Mesenteric fat pad (tissue), 1 donor: ENCODE results near the gene CMIP. TPM values are rescaled to one million over a fixed set of nuclear protein-coding genes. Genes with fewer than 3 reads are reported as not detected.
"Not testable (repeated sequence)": the region's sequence is repeated elsewhere in the genome, so short reads cannot be mapped to it uniquely, and the experiment has no call there.

Source experiments
- DNase-seq: peaks from one replicate; pipeline ENCODE4 v3.0.0-alpha.2; 2020; ENCODE audit warnings: low spot score
- total RNA-seq: library from RNA; stranded (reverse); fragmentation: NEBNext Ultra II Directional; extraction: Animal tissue kit (Norgen Biotek cat#: 25700); gene quantifications from one replicate; pipeline ENCODE4 v1.2.1, GENCODE V29; 2021
- donor health status: DM: yes; HTN: yes; CAD: no.

The CMIP gene
- total RNA-seq, 1 donor from 2014 or later: 68.4 TPM

GRCh38 chr16:81514568-81515258 lies 70.1 kb downstream of the CMIP start:
- DNase-seq: no peak

GRCh38 chr16:81515281-81515680 lies 70.7 kb downstream of the CMIP start:
- no peak for DNase-seq

- no peak for DNase-seq
Observed at GRCh38 chr16:81515721-81516120, 71.1 kb downstream of the CMIP start.

GRCh38 chr16:81516478-81517149 lies 72.0 kb downstream of the CMIP start:
- no peak for DNase-seq

- DNase-seq: no peak
Observed at GRCh38 chr16:81517150-81517499, 72.5 kb downstream of the CMIP start.

GRCh38 chr16:81517629-81518438 lies 73.2 kb downstream of the CMIP start:
- no peak for DNase-seq

GRCh38 chr16:81518439-81518757 lies 73.8 kb downstream of the CMIP start:
- no peak for DNase-seq

- DNase-seq: no peak
Observed at GRCh38 chr16:81519301-81520150, 74.9 kb downstream of the CMIP start.

- DNase-seq: no peak
Observed at GRCh38 chr16:81520151-81520470, 75.5 kb downstream of the CMIP start.

- no peak for DNase-seq
Observed at GRCh38 chr16:81520560-81521135, 76.0 kb downstream of the CMIP start.

- no peak for DNase-seq
Observed at GRCh38 chr16:81521141-81521626, 76.6 kb downstream of the CMIP start.

- DNase-seq: no peak
Observed at GRCh38 chr16:81522108-81522701, 77.6 kb downstream of the CMIP start.

- not testable (repeated sequence) for DNase-seq
Observed at GRCh38 chr16:81522851-81523250, 78.2 kb downstream of the CMIP start.

- no peak for DNase-seq
Observed at GRCh38 chr16:81523387-81524115, 78.9 kb downstream of the CMIP start.

GRCh38 chr16:81524382-81524781 lies 79.8 kb downstream of the CMIP start:
- DNase-seq: no peak

- DNase-seq: not testable (repeated sequence)
Observed at GRCh38 chr16:81524885-81525284, 80.3 kb downstream of the CMIP start.

- no peak for DNase-seq
Observed at GRCh38 chr16:81526199-81526598, 81.6 kb downstream of the CMIP start.

GRCh38 chr16:81526935-81527334 lies 82.3 kb downstream of the CMIP start:
- no peak for DNase-seq

- DNase-seq: no peak
Observed at GRCh38 chr16:81527477-81528178, 83.0 kb downstream of the CMIP start.
